RWPE2 (cell line): ENCODE measurements around the gene TAF9B.
"Not testable (repeated sequence)": the region's sequence is repeated elsewhere in the genome, so short reads cannot be mapped to it uniquely, and the experiment has no call there.

Experiments
- ATAC-seq: fragments of 200-7000 bp; cut with Tn5 transposase; 3 replicates; pipeline ENCODE4 v1.9.1; 2021; ENCODE audit warnings: low read depth
- DNase-seq: peaks from one replicate; pipeline ENCODE4 v3.0.0-alpha.2; 2020; ENCODE audit warnings: low spot score
- H3K27ac ChIP-seq: fragments of 450-650 bp; 2 replicates; pipeline ENCODE4 v1.5.1; 2017; ENCODE audit warnings: mild to moderate bottlenecking; ENCODE audit not compliant: poor library complexity, severe bottlenecking
- H3K27me3 ChIP-seq: fragments of 250-450 bp; sonication (Bioruptor Pico); 2 replicates; pipeline ENCODE4 v1.5.1; 2021; ENCODE audit warnings: mild to moderate bottlenecking, moderate library complexity; ENCODE audit not compliant: insufficient read depth, poor library complexity, severe bottlenecking
- H3K36me3 ChIP-seq: fragments of 250-450 bp; sonication (Bioruptor Pico); 2 replicates; pipeline ENCODE4 v1.5.1; 2020; ENCODE audit warnings: low read depth, mild to moderate bottlenecking, moderate library complexity
- H3K4me1 ChIP-seq: fragments of 250-450 bp; sonication (Bioruptor Pico); 2 replicates; pipeline ENCODE4 v1.5.1; 2021; ENCODE audit warnings: mild to moderate bottlenecking, moderate library complexity; ENCODE audit not compliant: insufficient read depth, poor library complexity, severe bottlenecking
- H3K4me3 ChIP-seq: fragments of 250-450 bp; sonication (Bioruptor Pico); 2 replicates; pipeline ENCODE4 v1.5.1; 2021; ENCODE audit warnings: mild to moderate bottlenecking, moderate library complexity; ENCODE audit not compliant: severe bottlenecking
- H3K9me3 ChIP-seq: fragments of 250-450 bp; sonication (Bioruptor Pico); 2 replicates; pipeline ENCODE4 v1.5.1; 2021; ENCODE audit warnings: mild to moderate bottlenecking, moderate library complexity; ENCODE audit not compliant: severe bottlenecking
- CTCF ChIP-seq: fragments of 450-650 bp; IDR thresholded peaks from one replicate; pipeline ENCODE4 v1.5.1; 2017; ENCODE audit warnings: mild to moderate bottlenecking, moderate library complexity; ENCODE audit not compliant: poor library complexity, severe bottlenecking

The TAF9B gene

GRCh38 chrX:78139160-78140123 lies at the start of gene TAF9B:
Gene TAF9B, minus strand, starts transcription at chrX:78139650. Its CDS starts 39 bp downstream, at chrX:78139611.
- H3K4me3 ChIP-seq, result peak within 1 kb of the TSS; percentile 84
- DNase-seq (peak; percentile 80), ATAC-seq (peak; percentile 90)
- 0 out of 2 replicates have a peak, but pooled peaks cover 1% of the 10 kb centered on the region for H3K36me3 ChIP-seq
- H3K27ac ChIP-seq, result no peak within 1 kb of the TSS
- no peaks in the 10 kb centered on the region for H3K4me1 ChIP-seq
- TF ChIP-seq CTCF, result no peak
- H3K27me3 ChIP-seq, result no peaks in the 10 kb centered on the region
- H3K9me3 ChIP-seq, result no peaks in the 10 kb centered on the region

GRCh38 chrX:78182881-78183280 lies 43.4 kb upstream of the TAF9B start:
- TF ChIP-seq CTCF, result no peak
- ATAC-seq (no peak), DNase-seq (no peak)
- Histone ChIP-seq H3K4me1 (no peaks in the 10 kb centered on the region), H3K36me3 (no peaks in the 10 kb centered on the region), H3K27ac (no peak overlapping the region), H3K27me3 (no peaks in the 10 kb centered on the region), H3K4me3 (no peak overlapping the region), H3K9me3 (no peaks in the 10 kb centered on the region)

GRCh38 chrX:78181307-78181706 lies 41.9 kb upstream of the TAF9B start:
- no peak for TF ChIP-seq CTCF
- ATAC-seq, result no peak
- H3K36me3 ChIP-seq, result no peaks in the 10 kb centered on the region
- H3K27me3 ChIP-seq, result no peaks in the 10 kb centered on the region
- H3K27ac ChIP-seq, result no peak overlapping the region
- no peak overlapping the region for H3K4me3 ChIP-seq
- H3K4me1 ChIP-seq, result no peaks in the 10 kb centered on the region
- H3K9me3 ChIP-seq, result no peaks in the 10 kb centered on the region
- no peak for DNase-seq

- no peak for TF ChIP-seq CTCF
- H3K4me1 ChIP-seq, result no peaks in the 10 kb centered on the region
- no peak overlapping the region for H3K4me3 ChIP-seq
- no peaks in the 10 kb centered on the region for H3K36me3 ChIP-seq
- H3K9me3 ChIP-seq, result no peaks in the 10 kb centered on the region
- no peak overlapping the region for H3K27ac ChIP-seq
- no peaks in the 10 kb centered on the region for H3K27me3 ChIP-seq
- 0 out of 3 replicates have a peak, but pooled peaks have one; percentile 35 for ATAC-seq
- DNase-seq, result no peak
Measured at GRCh38 chrX:78168065-78168464, 28.6 kb upstream of the TAF9B start.

GRCh38 chrX:78165425-78165824 lies 26.0 kb upstream of the TAF9B start:
- TF ChIP-seq CTCF, result no peak
- Histone ChIP-seq H3K27ac (no peak overlapping the region), H3K27me3 (no peaks in the 10 kb centered on the region), H3K4me3 (no peak overlapping the region), H3K4me1 (no peaks in the 10 kb centered on the region), H3K36me3 (no peaks in the 10 kb centered on the region), H3K9me3 (no peaks in the 10 kb centered on the region)
- ATAC-seq (no peak), DNase-seq (no peak)

GRCh38 chrX:78163175-78163574 lies 23.7 kb upstream of the TAF9B start:
- H3K9me3 ChIP-seq, DNase-seq, H3K36me3 ChIP-seq, ATAC-seq, H3K4me1 ChIP-seq, H3K4me3 ChIP-seq, H3K27ac ChIP-seq, H3K27me3 ChIP-seq: not testable (repeated sequence)

GRCh38 chrX:78160711-78161110 lies 21.3 kb upstream of the TAF9B start:
- not testable (repeated sequence) for H3K4me1 ChIP-seq, H3K4me3 ChIP-seq, H3K27ac ChIP-seq, ATAC-seq, H3K36me3 ChIP-seq, DNase-seq, H3K9me3 ChIP-seq, H3K27me3 ChIP-seq
